Measurements from ENCODE around the gene DPF3. TPM values are rescaled to one million over a fixed set of nuclear protein-coding genes. Genes with fewer than 3 reads are reported as not detected.

Gene DPF3
- total RNA-seq, 2 donors from 2014 or later, result 11.0 TPM; not detected in 1

GRCh38 chr14:72740966-72741825 lies 152.7 kb downstream of the DPF3 start:
- WGBS, result 95% methylated on average over 10 of the region's 10 CpGs
- no peak for DNase-seq (ENCODE audit: low spot score)
- no peaks in the 10 kb centered on the region for H3K36me3 ChIP-seq
- no peaks in the 10 kb centered on the region for H3K9me3 ChIP-seq
- TF ChIP-seq CTCF (IDR thresholded peaks at IDR 0.05) (no peak), POLR2AphosphoS5 (IDR thresholded peaks at IDR 0.05) (no peak), POLR2A (IDR thresholded peaks at IDR 0.05) (no peak)
- no peaks in the 10 kb centered on the region for H3K4me1 ChIP-seq (replicated peaks)
- H3K27ac ChIP-seq, result no peak overlapping the region
- no peaks in the 10 kb centered on the region for H3K27me3 ChIP-seq (replicated peaks; ENCODE audit: insufficient read depth)
- H3K4me3 ChIP-seq, result no peak overlapping the region
- intact Hi-C loops (cut with DNase I), result no loop called here

- Histone ChIP-seq H3K36me3 (no peaks in the 10 kb centered on the region), H3K4me3 (no peak overlapping the region), H3K4me1 (replicated peaks) (no peaks in the 10 kb centered on the region), H3K27me3 (replicated peaks; ENCODE audit: insufficient read depth) (no peaks in the 10 kb centered on the region), H3K27ac (no peak overlapping the region), H3K9me3 (no peaks in the 10 kb centered on the region)
- intact Hi-C loops (cut with DNase I), result no loop called here
- no peak for TF ChIP-seq POLR2A (IDR thresholded peaks at IDR 0.05)
- no peak for TF ChIP-seq POLR2AphosphoS5 (IDR thresholded peaks at IDR 0.05)
- no peak for TF ChIP-seq CTCF (IDR thresholded peaks at IDR 0.05)
- no peak for DNase-seq (ENCODE audit: low spot score)
- WGBS, result 92% methylated on average over 4 of the region's 4 CpGs
Measured at GRCh38 chr14:72740504-72740961, 153.4 kb downstream of the DPF3 start.

DNA sequence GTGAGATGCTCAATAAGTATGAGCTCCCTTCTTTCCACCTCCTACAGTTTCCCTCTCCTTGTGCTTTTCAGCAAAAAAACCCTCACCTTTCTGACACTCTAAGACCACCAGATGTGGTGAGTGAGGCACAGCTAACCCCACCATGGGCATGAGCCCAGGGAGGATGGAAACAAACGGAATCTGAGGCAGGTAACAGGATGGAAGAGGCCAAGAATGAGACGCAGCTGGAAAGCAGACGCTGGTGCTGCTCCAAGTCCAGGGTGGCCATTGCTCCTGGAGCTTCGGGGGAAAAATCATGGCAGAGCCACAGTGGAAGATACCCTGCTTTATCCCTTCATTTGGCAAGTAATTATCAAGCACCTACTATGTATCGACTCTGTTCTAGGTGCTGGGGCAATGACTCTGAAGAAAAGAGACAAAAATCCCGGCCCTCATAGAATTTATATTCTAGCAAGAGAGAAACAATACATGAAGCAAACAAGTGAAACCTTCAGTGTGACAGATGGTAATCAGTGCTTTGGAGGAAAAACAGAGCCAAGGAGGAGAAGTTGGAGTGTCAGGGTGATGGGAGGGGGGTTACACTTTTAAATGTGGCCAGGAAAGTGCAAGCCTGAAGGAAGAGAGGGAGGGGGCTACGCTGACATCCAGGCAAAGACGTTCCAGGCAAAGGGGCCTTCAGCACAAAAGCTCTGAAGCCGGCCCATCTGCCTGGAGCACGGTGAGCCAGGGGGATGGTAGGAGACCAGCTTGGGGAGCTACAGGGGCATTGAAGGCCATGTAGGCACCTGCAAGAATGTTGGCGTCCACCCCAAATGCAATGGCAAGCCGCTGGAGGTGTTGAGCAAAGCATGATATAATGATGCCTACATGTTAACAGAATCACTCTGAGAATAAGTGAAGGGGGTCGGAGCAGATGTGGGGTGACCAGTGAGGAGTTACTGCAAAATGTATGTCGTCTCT lies 154.2 kb downstream of the DPF3 start:
- H3K27me3 ChIP-seq (replicated peaks; ENCODE audit: insufficient read depth), result no peaks in the 10 kb centered on the region
- no peak for DNase-seq (ENCODE audit: low spot score)
- no peaks in the 10 kb centered on the region for H3K36me3 ChIP-seq
- intact Hi-C loops (cut with DNase I), result no loop called here
- no peaks in the 10 kb centered on the region for H3K9me3 ChIP-seq
- no peak overlapping the region for H3K27ac ChIP-seq
- WGBS, result 78% methylated on average over 14 of the region's 14 CpGs
- no peak overlapping the region for H3K4me3 ChIP-seq
- TF ChIP-seq CTCF (IDR thresholded peaks at IDR 0.05) (no peak), POLR2A (IDR thresholded peaks at IDR 0.05) (no peak), POLR2AphosphoS5 (IDR thresholded peaks at IDR 0.05) (no peak)
- H3K4me1 ChIP-seq (replicated peaks), result no peaks in the 10 kb centered on the region

DNA sequence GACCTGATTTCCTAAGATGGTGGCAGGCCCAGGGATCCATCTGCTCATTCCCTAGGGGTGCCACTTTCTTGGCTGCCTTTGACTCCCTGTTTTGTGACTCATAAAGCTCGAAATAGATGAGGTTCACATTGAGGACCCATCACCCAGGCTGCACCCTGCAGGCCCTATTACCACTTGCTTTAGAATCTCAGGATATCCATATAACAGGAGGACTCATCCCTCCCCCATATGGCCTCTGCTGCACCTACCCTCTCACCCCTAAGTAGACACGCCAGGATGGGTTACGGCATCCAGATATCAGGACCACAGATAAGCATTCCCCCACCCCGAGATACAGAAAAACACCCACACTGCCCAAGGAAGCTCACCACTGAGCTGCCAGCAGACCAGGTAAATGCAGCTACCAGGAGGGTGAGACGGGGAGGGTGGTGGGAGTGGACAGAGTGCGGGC lies 155.7 kb downstream of the DPF3 start:
- no peak for DNase-seq (ENCODE audit: low spot score)
- Histone ChIP-seq H3K4me3 (no peak overlapping the region), H3K9me3 (no peaks in the 10 kb centered on the region), H3K36me3 (no peaks in the 10 kb centered on the region), H3K4me1 (replicated peaks) (no peaks in the 10 kb centered on the region), H3K27me3 (replicated peaks; ENCODE audit: insufficient read depth) (no peaks in the 10 kb centered on the region), H3K27ac (no peak overlapping the region)
- 93% methylated on average over 6 of the region's 6 CpGs for WGBS
- no peak for TF ChIP-seq POLR2AphosphoS5 (IDR thresholded peaks at IDR 0.05)
- TF ChIP-seq POLR2A (IDR thresholded peaks at IDR 0.05), result no peak
- TF ChIP-seq CTCF (IDR thresholded peaks at IDR 0.05), result no peak
- intact Hi-C loops (cut with DNase I), result no loop called here

All from prostate gland (tissue), 2 donors.